GM12892 (cell line): ENCODE data around the gene KCTD14.

ENCODE experiments used
- POLR2A ChIP-seq: IDR thresholded peaks from 2 replicates; pipeline ENCODE4 v1.6.1; 2011; ENCODE audit warnings: low read depth, low read length, control low read depth
- POLR2AphosphoS5 ChIP-seq: IDR thresholded peaks from 2 replicates; pipeline ENCODE4 v1.6.1; 2011; ENCODE audit warnings: low read depth, low read length, control low read depth
- TAF1 ChIP-seq: IDR thresholded peaks from 2 replicates; pipeline ENCODE4 v1.6.1; 2011; ENCODE audit warnings: low read depth, mild to moderate bottlenecking, control low read depth, low read length, borderline replicate concordance

GRCh38 chr11:78062671-78063070 lies 39.6 kb upstream of the KCTD14 start:
- TF ChIP-seq POLR2AphosphoS5, result no peak
- no peak for TF ChIP-seq TAF1
- TF ChIP-seq POLR2A, result no peak
